BE2C (cell line): ENCODE measurements around the gene SRSF4.
"Not testable (repeated sequence)": the region's sequence is repeated elsewhere in the genome, so short reads cannot be mapped to it uniquely, and the experiment has no call there.

Experiments
- DNase-seq: peaks from one replicate; pipeline ENCODE4 v3.0.0-alpha.2; 2020
- H3K27me3 ChIP-seq: fragments of 250-450 bp; sonication (Bioruptor Pico); 2 replicates; pipeline ENCODE4 v1.5.1; 2020; ENCODE audit warnings: mild to moderate bottlenecking
- H3K36me3 ChIP-seq: fragments of 250-450 bp; sonication (Bioruptor Pico); 2 replicates; pipeline ENCODE4 v1.5.1; 2020; ENCODE audit warnings: mild to moderate bottlenecking
- H3K4me1 ChIP-seq: fragments of 250-450 bp; sonication (Bioruptor Pico); 2 replicates; pipeline ENCODE4 v1.5.1; 2020
- H3K4me3 ChIP-seq: 2 replicates; pipeline ENCODE4 v1.5.1; 2011; ENCODE audit warnings: low read depth, low read length
- H3K9me3 ChIP-seq: fragments of 250-450 bp; sonication (Bioruptor Pico); 2 replicates; pipeline ENCODE4 v1.5.1; 2020
- TF ChIP-seq, protein P1 (sequence below): IDR thresholded peaks from 2 replicates; pipeline ENCODE4 v1.5.1; 2012; ENCODE audit warnings: mild to moderate bottlenecking, low read depth, low read length

The SRSF4 gene

DNA sequence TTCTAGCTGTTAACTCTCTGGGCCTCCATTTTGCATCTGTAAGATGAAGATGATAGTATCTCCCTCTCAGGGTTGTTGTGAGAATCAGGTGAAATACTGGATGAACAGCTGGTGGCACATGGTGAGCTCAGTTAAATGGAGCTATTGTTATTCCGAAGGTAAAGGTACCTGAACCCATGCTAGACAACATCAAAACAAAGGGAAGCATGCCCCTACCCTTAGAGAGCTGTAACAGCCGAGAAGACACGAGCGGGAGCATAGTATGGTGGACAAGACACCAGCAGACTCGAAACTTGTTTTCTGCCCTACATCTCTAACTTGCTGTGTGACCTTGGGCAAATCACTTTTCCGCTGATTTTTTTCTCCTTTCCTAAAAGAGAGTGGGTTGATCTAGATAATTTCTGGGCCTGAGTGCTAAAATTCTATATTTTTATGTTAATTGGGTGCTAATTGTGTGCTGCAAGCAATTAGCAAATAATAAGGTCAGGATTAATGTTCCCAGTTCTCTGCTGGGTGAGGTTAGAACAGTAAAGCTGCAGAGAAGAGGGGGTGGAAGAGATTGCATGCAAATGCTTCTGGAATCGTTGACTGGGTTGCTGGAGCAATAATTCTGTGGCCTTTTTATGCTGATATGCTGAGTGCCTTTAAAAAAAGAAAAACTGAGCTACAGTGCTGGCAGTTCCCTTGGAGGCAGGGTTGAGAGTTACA lies 68.8 kb downstream of the SRSF4 start:
- Histone ChIP-seq H3K4me1 (no peaks in the 10 kb centered on the region), H3K27me3 (no peaks in the 10 kb centered on the region), H3K4me3 (no peak overlapping the region), H3K9me3 (no peaks in the 10 kb centered on the region), H3K36me3 (no peaks in the 10 kb centered on the region)
- TF ChIP-seq, protein P1, sequence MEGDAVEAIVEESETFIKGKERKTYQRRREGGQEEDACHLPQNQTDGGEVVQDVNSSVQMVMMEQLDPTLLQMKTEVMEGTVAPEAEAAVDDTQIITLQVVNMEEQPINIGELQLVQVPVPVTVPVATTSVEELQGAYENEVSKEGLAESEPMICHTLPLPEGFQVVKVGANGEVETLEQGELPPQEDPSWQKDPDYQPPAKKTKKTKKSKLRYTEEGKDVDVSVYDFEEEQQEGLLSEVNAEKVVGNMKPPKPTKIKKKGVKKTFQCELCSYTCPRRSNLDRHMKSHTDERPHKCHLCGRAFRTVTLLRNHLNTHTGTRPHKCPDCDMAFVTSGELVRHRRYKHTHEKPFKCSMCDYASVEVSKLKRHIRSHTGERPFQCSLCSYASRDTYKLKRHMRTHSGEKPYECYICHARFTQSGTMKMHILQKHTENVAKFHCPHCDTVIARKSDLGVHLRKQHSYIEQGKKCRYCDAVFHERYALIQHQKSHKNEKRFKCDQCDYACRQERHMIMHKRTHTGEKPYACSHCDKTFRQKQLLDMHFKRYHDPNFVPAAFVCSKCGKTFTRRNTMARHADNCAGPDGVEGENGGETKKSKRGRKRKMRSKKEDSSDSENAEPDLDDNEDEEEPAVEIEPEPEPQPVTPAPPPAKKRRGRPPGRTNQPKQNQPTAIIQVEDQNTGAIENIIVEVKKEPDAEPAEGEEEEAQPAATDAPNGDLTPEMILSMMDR, result no peak
- DNase-seq, result no peak

DNA sequence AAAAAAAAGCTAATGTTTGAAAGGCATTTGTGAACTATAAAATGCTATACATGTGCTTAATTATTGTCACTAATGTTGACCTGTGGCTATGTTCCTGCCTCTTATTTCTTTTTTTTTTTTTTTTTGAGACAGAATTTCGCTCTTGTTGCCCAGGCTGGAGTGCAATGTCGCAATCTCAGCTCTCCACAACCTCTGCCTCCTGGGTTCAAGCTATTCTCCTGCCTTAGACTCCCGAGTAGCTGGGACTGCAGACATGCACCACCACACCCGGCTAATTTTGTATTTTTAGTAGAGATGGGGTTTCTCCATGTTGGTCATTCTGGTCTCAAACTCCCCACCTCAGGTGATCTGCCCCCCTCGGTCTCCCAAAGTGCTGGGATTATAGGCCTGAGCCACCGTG lies 73.7 kb downstream of the SRSF4 start:
- H3K4me1 ChIP-seq, H3K27me3 ChIP-seq, H3K36me3 ChIP-seq, DNase-seq, H3K9me3 ChIP-seq, H3K4me3 ChIP-seq: not testable (repeated sequence)

DNA sequence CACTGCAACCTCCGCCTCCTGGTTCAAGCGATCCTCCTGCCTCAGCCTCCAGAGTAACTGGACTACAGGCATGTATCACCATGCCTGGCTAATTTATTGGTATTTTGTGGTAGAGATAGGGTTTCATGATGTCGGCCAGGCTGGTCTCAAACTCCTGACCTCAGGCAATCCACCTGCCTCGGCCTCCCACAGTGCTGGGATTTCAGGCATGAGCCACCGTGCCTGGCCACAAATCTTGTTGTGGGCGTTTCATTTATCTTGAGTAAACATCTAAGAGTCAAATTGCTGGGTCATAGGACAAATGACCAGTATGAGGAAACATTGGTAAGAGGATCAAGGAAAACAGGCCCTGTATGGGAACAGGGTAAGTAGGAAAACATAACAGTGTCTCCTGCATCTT lies 75.9 kb downstream of the SRSF4 start:
- no peak for DNase-seq
- H3K9me3 ChIP-seq, result no peaks in the 10 kb centered on the region
- no peaks in the 10 kb centered on the region for H3K27me3 ChIP-seq
- TF ChIP-seq, protein P1, result no peak
- H3K4me1 ChIP-seq, result no peaks in the 10 kb centered on the region
- H3K36me3 ChIP-seq, result no peaks in the 10 kb centered on the region
- H3K4me3 ChIP-seq, result no peak overlapping the region

DNA sequence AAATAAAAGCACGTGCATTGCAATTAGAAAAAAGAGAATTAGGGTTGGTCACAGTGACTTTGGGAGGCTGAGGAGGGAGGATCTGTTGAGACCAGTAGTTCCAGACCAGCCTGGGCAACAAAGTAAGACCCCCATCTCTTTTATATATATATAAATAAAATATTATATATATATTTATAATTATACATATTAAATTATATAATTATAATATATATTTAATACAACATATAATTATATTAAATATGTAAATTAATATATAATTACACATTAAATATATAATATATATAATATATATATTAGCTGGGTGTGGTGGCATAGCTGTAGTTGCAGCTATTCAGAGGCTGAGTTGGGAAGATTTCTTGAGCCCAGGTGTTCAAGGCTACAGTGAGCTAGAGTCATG lies 81.2 kb downstream of the SRSF4 start:
- Histone ChIP-seq H3K36me3 (no peaks in the 10 kb centered on the region), H3K4me1 (peaks cover 3% of the 10 kb centered on the region), H3K9me3 (no peaks in the 10 kb centered on the region), H3K4me3 (no peak overlapping the region), H3K27me3 (no peaks in the 10 kb centered on the region)
- TF ChIP-seq, protein P1, result no peak
- DNase-seq, result no peak

DNA sequence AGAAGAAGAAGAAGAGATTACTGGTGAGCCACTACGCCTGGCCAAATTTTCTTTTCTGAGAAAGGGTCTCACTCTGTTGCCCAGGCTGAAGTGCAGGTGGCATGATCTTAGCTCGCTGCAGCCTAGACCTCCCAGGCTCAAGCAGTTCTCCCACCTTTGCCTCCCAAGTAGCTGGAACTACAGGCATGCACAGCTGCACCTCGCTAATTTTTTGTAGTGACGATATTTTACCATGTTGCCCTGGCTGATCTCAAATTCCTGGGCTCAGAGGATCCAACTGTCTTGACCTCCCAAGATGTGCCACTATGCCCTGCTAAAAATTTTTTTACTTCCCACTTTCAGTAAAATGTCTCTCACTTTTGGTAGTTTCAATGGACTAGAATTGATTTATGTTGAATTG lies 82.4 kb downstream of the SRSF4 start:
- Histone ChIP-seq H3K36me3 (no peaks in the 10 kb centered on the region), H3K4me3 (no peak overlapping the region), H3K27me3 (no peaks in the 10 kb centered on the region), H3K4me1 (peaks cover 3% of the 10 kb centered on the region), H3K9me3 (no peaks in the 10 kb centered on the region)
- no peak for DNase-seq
- TF ChIP-seq, protein P1, result no peak
